Liver (tissue), 9 donors: Measurements from ENCODE around the gene OFD1. TPM values are rescaled to one million over a fixed set of nuclear protein-coding genes. Genes with fewer than 3 reads are reported as not detected.

Experiments
- DNase-seq: peaks from one replicate; pipeline ENCODE4 v3.0.0-alpha.2; 2017; ENCODE audit warnings: low spot score
- H3K27ac ChIP-seq, 2 donors: one replicate each; pipeline ENCODE4 v1.7.0; 2013; ENCODE audit warnings: inconsistent platforms in 2 of 2, low read length in 2 of 2, control low read depth in 1 of 2, low read depth in 1 of 2, mild to moderate bottlenecking in 1 of 2
- H3K27me3 ChIP-seq, 4 donors: one replicate each; pipeline versions ENCODE4 v1.6.1 to v1.7.0; 2013; ENCODE audit warnings: low read length in 3 of 4, inconsistent platforms in 1 of 4, mild to moderate bottlenecking in 1 of 4, moderate library complexity in 1 of 4; ENCODE audit not compliant: control insufficient read depth in 4 of 4, insufficient read depth in 4 of 4
- H3K36me3 ChIP-seq, 4 donors: one replicate each; pipeline versions ENCODE4 v1.6.1 to v1.7.0; 2013; ENCODE audit warnings: low read length in 3 of 4, mild to moderate bottlenecking in 3 of 4, low read depth in 1 of 4, moderate library complexity in 1 of 4; ENCODE audit not compliant: control insufficient read depth in 4 of 4, insufficient read depth in 3 of 4
- H3K4me1 ChIP-seq, 4 donors: one replicate each; pipeline versions ENCODE4 v1.6.1 to v1.7.0; 2013; ENCODE audit warnings: low read length in 3 of 4, mild to moderate bottlenecking in 3 of 4, moderate library complexity in 1 of 4; ENCODE audit not compliant: control insufficient read depth in 4 of 4, insufficient read depth in 4 of 4
- H3K4me3 ChIP-seq, 3 donors: one replicate each; pipeline versions ENCODE4 v1.6.1 to v1.7.0; 2013; ENCODE audit warnings: low read length in 3 of 3, control low read depth in 1 of 3, low read depth in 1 of 3, mild to moderate bottlenecking in 1 of 3
- H3K9ac ChIP-seq, 2 donors: one replicate each; pipeline ENCODE4 v1.7.0; 2013; ENCODE audit warnings: low read length in 2 of 2, mild to moderate bottlenecking in 2 of 2, moderate library complexity in 2 of 2, control low read depth in 1 of 2, low read depth in 1 of 2
- H3K9me3 ChIP-seq, 4 donors: one replicate each; pipeline versions ENCODE4 v1.6.1 to v1.7.0; 2013; ENCODE audit warnings: low read length in 3 of 4; ENCODE audit not compliant: control insufficient read depth in 4 of 4
- ATF3 ChIP-seq: IDR thresholded peaks from 2 replicates; pipeline ENCODE4 v1.6.1; 2016; ENCODE audit warnings: antibody characterized with exemption
- CTCF ChIP-seq: fragments of 150-350 bp; IDR thresholded peaks from 2 replicates; pipeline ENCODE4 v1.5.1; 2017; ENCODE audit warnings: improper control_type of control experiment, low read depth, low read length; ENCODE audit not compliant: missing input control
- EGR1 ChIP-seq, 2 donors: IDR thresholded peaks; 2 replicates each; pipeline ENCODE4 v1.6.1; 2016 to 2018; ENCODE audit warnings: antibody characterized with exemption in 2 of 2, low read depth in 2 of 2
- FOXA2 ChIP-seq: IDR thresholded peaks from 2 replicates; pipeline ENCODE4 v1.6.1; 2016; ENCODE audit warnings: antibody characterized with exemption
- GABPA ChIP-seq, 2 donors: IDR thresholded peaks in 1 of 2; conservative IDR thresholded peaks in 1 of 2; 2 replicates each; pipeline ENCODE4 v1.6.1; 2016; ENCODE audit warnings: antibody characterized with exemption in 2 of 2, mild to moderate bottlenecking in 1 of 2, moderate library complexity in 1 of 2
- HNF4A ChIP-seq, 2 donors: conservative IDR thresholded peaks; 2 replicates each; pipeline ENCODE4 v1.6.1; 2016; ENCODE audit warnings: antibody characterized with exemption in 2 of 2, mild to moderate bottlenecking in 2 of 2
- HNF4G ChIP-seq: IDR thresholded peaks from 2 replicates; pipeline ENCODE4 v1.6.1; 2016; ENCODE audit warnings: antibody characterized with exemption
- JUND ChIP-seq, 2 donors: IDR thresholded peaks; 2 replicates each; pipeline ENCODE4 v1.6.1; 2016; ENCODE audit warnings: antibody characterized with exemption in 2 of 2
- MAX ChIP-seq: IDR thresholded peaks from 2 replicates; pipeline ENCODE4 v1.6.1; 2016; ENCODE audit warnings: antibody characterized with exemption
- NR2F2 ChIP-seq: IDR thresholded peaks from 2 replicates; pipeline ENCODE4 v1.6.1; 2016; ENCODE audit warnings: antibody characterized with exemption
- RAD21 ChIP-seq, 2 donors: IDR thresholded peaks; 2 replicates each; pipeline ENCODE4 v1.6.1; 2016; ENCODE audit warnings: antibody characterized with exemption in 2 of 2, mild to moderate bottlenecking in 2 of 2
- REST ChIP-seq: IDR thresholded peaks from 2 replicates; pipeline ENCODE4 v1.6.1; 2016; ENCODE audit warnings: antibody characterized with exemption, mild to moderate bottlenecking
- RXRA ChIP-seq, 2 donors: IDR thresholded peaks; 2 replicates each; pipeline ENCODE4 v1.6.1; 2017 to 2018; ENCODE audit warnings: antibody characterized with exemption in 2 of 2, mild to moderate bottlenecking in 1 of 2
- TAF1 ChIP-seq: conservative IDR thresholded peaks from 2 replicates; pipeline ENCODE4 v1.6.1; 2016; ENCODE audit warnings: antibody characterized with exemption, mild to moderate bottlenecking
- YY1 ChIP-seq: IDR thresholded peaks from 2 replicates; pipeline ENCODE4 v1.6.1; 2016; ENCODE audit warnings: antibody characterized with exemption, mild to moderate bottlenecking
- ZBTB33 ChIP-seq: IDR thresholded peaks from 2 replicates; pipeline ENCODE4 v1.6.1; 2016; ENCODE audit warnings: antibody characterized with exemption
- WGBS: extraction: QIAGEN DNeasy Blood & Tissue Kit; methylation state at CpG from one replicate; pipeline ENCODE4 v1.1.7; 2013; 5-methylcytosine and 5-hydroxymethylcytosine counted together
- polyA plus RNA-seq, 2 donors: library from polyadenylated mRNA; stranded (reverse) in 1 of 2; unstranded in 1 of 2; fragments of 200-250 nt in 1 of 2; fragments of >200 nt in 1 of 2; fragmentation: Nextera tagmentation in 1 of 2; extraction: Ambion mirVana in 1 of 2; gene quantifications; one replicate each; pipeline versions ENCODE4 v1.2.1 to v1.2.3, GENCODE V29; 2013 to 2015
- total RNA-seq, 2 donors: library from RNA; depleted of rRNA; stranded (reverse); fragments of >200 nt; gene quantifications; one replicate each; pipeline ENCODE4 v1.2.3, GENCODE V29; 2014
- donor health status: healthy.
- donor health status: healthy.
- donor health status: healthy.
- donor health status: healthy.
- donor health status: healthy.

Gene OFD1
- total and polyA plus RNA-seq, 4 donors: 2.9 to 15.7 (median 9.6) TPM

- Histone ChIP-seq H3K4me1 (peaks cover 1 to 25% (median 11%) of the 10 kb centered on the region in 4 donors), H3K4me3 (no peak overlapping the region), H3K9ac (no peak overlapping the region), H3K9me3 (no peaks in the 10 kb centered on the region), H3K27me3 (no peaks in the 10 kb centered on the region), H3K36me3 (peaks cover 0 to 2% (median 0%) of the 10 kb centered on the region in 4 donors), H3K27ac (no peak overlapping the region)
- no peak for TF ChIP-seq HNF4A (conservative IDR thresholded peaks at IDR 0.05)
- TF ChIP-seq RAD21 (IDR thresholded peaks at IDR 0.05): no peak
- no peak for TF ChIP-seq ZBTB33
- no peak for TF ChIP-seq FOXA2
- no peak for TF ChIP-seq REST
- no peak for TF ChIP-seq HNF4G
- no peak for TF ChIP-seq JUND (IDR thresholded peaks at IDR 0.05)
- no peak for TF ChIP-seq NR2F2
- TF ChIP-seq ATF3: no peak
- no peak for TF ChIP-seq YY1
- TF ChIP-seq RXRA (IDR thresholded peaks at IDR 0.05): no peak
- no peak for TF ChIP-seq MAX
- TF ChIP-seq TAF1: no peak
- no peak for TF ChIP-seq GABPA (IDR thresholded peaks at IDR 0.05 in 1 of 2, conservative IDR thresholded peaks at IDR 0.05 in 1 of 2)
- no peak for TF ChIP-seq CTCF
- TF ChIP-seq EGR1 (IDR thresholded peaks at IDR 0.05; ENCODE audit: low read depth in 2 of 2): no peak
- no peak for DNase-seq
- WGBS: 73% methylated on average over 7 of the region's 7 CpGs
These were observed 2.1 kb upstream of the OFD1 start for GRCh38 chrX:13732246-13733067.
